HepG2 (cell line): ENCODE measurements around the gene CA9. TPM values are rescaled to one million over a fixed set of nuclear protein-coding genes. Genes with fewer than 3 reads are reported as not detected.

Experiments used
- BRCA1 ChIP-seq: sonication (generic); formaldehyde crosslinking; IDR thresholded peaks from 2 replicates; pipeline ENCODE4 v1.4.0; 2020; ENCODE audit warnings: missing genetic modification reagents
- ETS1 ChIP-seq: sonication (generic); formaldehyde crosslinking; IDR thresholded peaks from 2 replicates; pipeline ENCODE4 v1.4.0; 2020; ENCODE audit warnings: missing genetic modification reagents
- HINFP ChIP-seq: sonication (generic); formaldehyde crosslinking; IDR thresholded peaks from 2 replicates; pipeline ENCODE4 v1.4.0; 2020; ENCODE audit warnings: low read depth, mild to moderate bottlenecking, missing genetic modification reagents
- HNF1A ChIP-seq, 2 experiments: sonication (generic) in 1 of 2; formaldehyde crosslinking in 1 of 2; IDR thresholded peaks; 2 replicates each; pipeline versions ENCODE4 v1.4.0 to v1.6.1; 2016 to 2020; ENCODE audit warnings: borderline replicate concordance in 1 of 2, low read depth in 1 of 2, mild to moderate bottlenecking in 1 of 2, missing genetic modification reagents in 1 of 2
- KDM4B ChIP-seq: sonication (generic); formaldehyde crosslinking; IDR thresholded peaks from 2 replicates; pipeline ENCODE4 v1.4.0; 2020; ENCODE audit warnings: missing genetic modification reagents
- NR3C1 ChIP-seq: sonication (generic); formaldehyde crosslinking; IDR thresholded peaks from 2 replicates; pipeline ENCODE4 v1.4.0; 2020; ENCODE audit warnings: missing genetic modification reagents
- NRL ChIP-seq: sonication (generic); formaldehyde crosslinking; IDR thresholded peaks from 2 replicates; pipeline ENCODE4 v1.5.0; 2020; ENCODE audit warnings: missing genetic modification reagents, mild to moderate bottlenecking, moderate library complexity, borderline replicate concordance
- POGK ChIP-seq: sonication (generic); formaldehyde crosslinking; conservative IDR thresholded peaks from 2 replicates; pipeline ENCODE4 v1.8.0; 2022; ENCODE audit warnings: mild to moderate bottlenecking, moderate library complexity, missing genetic modification reagents
- SMARCE1 ChIP-seq: fragments of 450-650 bp; IDR thresholded peaks from 2 replicates; pipeline ENCODE4 v1.6.1; 2017; ENCODE audit warnings: borderline replicate concordance
- U2AF2 ChIP-seq: fragments of 200-400 bp; formaldehyde crosslinking; IDR thresholded peaks from 2 replicates; pipeline ENCODE4 v1.6.1; 2017; ENCODE audit warnings: low read depth, mild to moderate bottlenecking, low read length
- XBP1 ChIP-seq: sonication (generic); formaldehyde crosslinking; IDR thresholded peaks from 2 replicates; pipeline ENCODE4 v1.5.0; 2020; ENCODE audit warnings: missing genetic modification reagents
- ZNF138 ChIP-seq: sonication (generic); formaldehyde crosslinking; IDR thresholded peaks from 2 replicates; pipeline ENCODE4 v1.5.0; 2020; ENCODE audit warnings: mild to moderate bottlenecking, low read depth, missing genetic modification reagents
- ZNF160 ChIP-seq: sonication (generic); formaldehyde crosslinking; IDR thresholded peaks from 2 replicates; pipeline ENCODE4 v1.8.0; 2022; ENCODE audit warnings: mild to moderate bottlenecking, inconsistent platforms, missing genetic modification reagents
- ZNF326 ChIP-seq: sonication (generic); formaldehyde crosslinking; IDR thresholded peaks from 2 replicates; pipeline ENCODE4 v1.4.0; 2020; ENCODE audit warnings: missing genetic modification reagents, borderline replicate concordance
- ZNF552 ChIP-seq: sonication (generic); formaldehyde crosslinking; IDR thresholded peaks from 2 replicates; pipeline ENCODE4 v1.9.0; 2022; ENCODE audit warnings: missing genetic modification reagents, mild to moderate bottlenecking, borderline replicate concordance
- ZNF607 ChIP-seq: sonication (generic); formaldehyde crosslinking; IDR thresholded peaks from 2 replicates; pipeline ENCODE4 v1.5.1; 2020; ENCODE audit warnings: missing genetic modification reagents, mild to moderate bottlenecking, borderline replicate concordance
- polyA plus RNA-seq, 8 experiments: library from polyadenylated mRNA; depleted of rRNA in 3 of 8; stranded (reverse) in 7 of 8; unstranded in 1 of 8; fragments of >200 nt; fragmentation: Illumina TruSeq in 4 of 8; extraction: Trizol in 4 of 8; gene quantifications; 2 replicates each; pipeline versions ENCODE4 v1.2.1 to v1.2.3, GENCODE V29; 2011 to 2016; ENCODE audit warnings: low read depth in 4 of 8, missing spikeins in 1 of 8, mixed read lengths in 1 of 8; ENCODE audit not compliant: insufficient read depth in 1 of 8
- total RNA-seq, 5 experiments: library from RNA; depleted of rRNA; stranded (reverse); fragments of >200 nt; fragmentation: Illumina TruSeq; extraction: Trizol; gene quantifications; 2 replicates each; pipeline ENCODE4 v1.2.3, GENCODE V29; 2016; ENCODE audit warnings: low read depth in 1 of 5

Gene CA9
- total and polyA plus RNA-seq, 2 of the 13 experiments (the other 11 are each of a cell fraction or from before 2014, with no cell fraction given) = 0.13 to 152 TPM

DNA sequence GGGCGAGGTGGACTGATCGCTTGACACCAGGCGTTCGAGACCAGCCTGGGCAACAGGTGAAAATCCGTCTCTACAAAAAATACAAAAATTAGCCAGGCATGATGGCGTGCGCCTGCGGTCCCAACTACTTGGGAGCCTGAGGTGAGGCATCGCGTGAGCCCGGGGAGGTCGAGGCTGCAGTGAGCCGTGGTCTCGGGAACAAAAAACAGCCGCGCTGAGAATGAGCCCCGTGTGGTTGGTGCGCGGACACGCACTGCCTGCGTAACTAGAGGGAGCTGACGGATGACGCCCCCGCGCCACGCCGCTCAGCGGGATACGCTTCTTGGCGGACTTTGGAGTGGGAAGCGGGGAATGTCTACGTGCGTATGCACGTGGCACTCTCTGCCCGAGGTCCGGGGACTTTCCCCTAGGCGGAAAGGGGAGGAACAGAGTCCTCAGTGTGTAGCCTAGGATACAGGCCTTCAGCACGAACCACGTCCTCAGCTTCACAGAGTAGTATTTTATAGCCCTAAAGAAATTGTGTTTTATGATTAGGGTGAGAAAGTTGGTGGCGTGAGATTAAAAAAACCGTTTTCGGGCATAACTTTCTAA, 16.1 kb upstream of the CA9 start, which contains the start of gene RMRP (continued):
- TF ChIP-seq HNF1A (IDR thresholded peaks at IDR 0.05; ENCODE audit: low read depth) (peak; percentile 65), HNF1A (CRISPR knock-in tag; IDR thresholded peaks at IDR 0.05; ENCODE audit: borderline replicate concordance) (peak; percentile 78), ZNF607 (CRISPR knock-in tag) (peak; percentile 98), NR3C1 (CRISPR knock-in tag) (no peak), SMARCE1 (no peak), BRCA1 (CRISPR knock-in tag) (peak; percentile 96), XBP1 (CRISPR knock-in tag) (peak; percentile 97), HINFP (CRISPR knock-in tag) (peak; percentile 98), U2AF2 (no peak), ZNF326 (CRISPR knock-in tag) (no peak), ZNF552 (CRISPR knock-in tag) (peak; percentile 96), NRL (peak; percentile 98; the same call in 1 of the 2 replicates), KDM4B (CRISPR knock-in tag) (peak; percentile 92), ETS1 (CRISPR knock-in tag) (no peak), POGK (CRISPR knock-in tag) (peak; percentile 95), ZNF138 (CRISPR knock-in tag) (peak; percentile 92; the same call in 1 of the 2 replicates), ZNF160 (CRISPR knock-in tag) (peak; percentile 96)
